WTC11 (cell line): ENCODE measurements around the gene OCSTAMP. TPM values are rescaled to one million over a fixed set of nuclear protein-coding genes. Genes with fewer than 3 reads are reported as not detected.

Experiments used
- ATAC-seq: fragments of 200-7000 bp; cut with Tn5 transposase; 2 replicates; pipeline ENCODE4 v1.10.0; 2021; ENCODE audit warnings: mild to moderate bottlenecking, moderate library complexity
- CTCF ChIA-PET: fragments of 300-600 bp; sonication (Branson Sonifier 250); formaldehyde crosslinking; loops from one replicate; lab custom pipeline; 2021; ENCODE audit warnings: antibody characterized with exemption; lab: Charles Lee
- POLR2A ChIA-PET: fragments of 350-600 bp; sonication (Branson Sonifier 250); formaldehyde crosslinking; loops from one replicate; lab custom pipeline; 2021; ENCODE audit warnings: antibody characterized with exemption; lab: Charles Lee
- DNase-seq: peaks from one replicate; pipeline ENCODE4 v3.0.0; 2021; ENCODE audit warnings: low spot score
- H3K27ac Mint-ChIP-seq: 2 replicates; pipeline ENCODE4 v1.8.0; 2021; ENCODE audit warnings: mixed read lengths
- H3K27me3 Mint-ChIP-seq: 2 replicates; pipeline ENCODE4 v1.8.0; 2021; ENCODE audit warnings: low read depth, mild to moderate bottlenecking, moderate library complexity, mixed read lengths
- H3K36me3 Mint-ChIP-seq: 2 replicates; pipeline ENCODE4 v1.8.0; 2021; ENCODE audit warnings: mixed read lengths
- H3K4me1 Mint-ChIP-seq: 2 replicates; pipeline ENCODE4 v1.8.0; 2022; ENCODE audit warnings: mixed read lengths
- H3K4me3 Mint-ChIP-seq: 2 replicates; pipeline ENCODE4 v1.8.0; 2021; ENCODE audit warnings: mild to moderate bottlenecking, moderate library complexity, mixed read lengths
- H3K9me3 Mint-ChIP-seq: 2 replicates; pipeline ENCODE4 v1.8.0; 2021; ENCODE audit warnings: mixed read lengths
- CREB1 ChIP-seq: sonication (generic); formaldehyde crosslinking; IDR thresholded peaks from 2 replicates; pipeline ENCODE4 v1.8.0; 2023; ENCODE audit warnings: mild to moderate bottlenecking, missing genetic modification reagents
- ELF4 ChIP-seq: sonication (generic); formaldehyde crosslinking; IDR thresholded peaks from 2 replicates; pipeline ENCODE4 v1.8.1; 2022; ENCODE audit warnings: low read depth, mild to moderate bottlenecking, moderate library complexity, missing genetic modification reagents
- FOXK1 ChIP-seq: sonication (generic); formaldehyde crosslinking; IDR thresholded peaks from 2 replicates; pipeline ENCODE4 v1.8.0; 2022; ENCODE audit warnings: mild to moderate bottlenecking, moderate library complexity, missing genetic modification reagents
- FOXP1 ChIP-seq: sonication (generic); formaldehyde crosslinking; IDR thresholded peaks from 2 replicates; pipeline ENCODE4 v1.8.0; 2022; ENCODE audit warnings: missing genetic modification reagents, mild to moderate bottlenecking, moderate library complexity, borderline replicate concordance
- GABPB1 ChIP-seq: sonication (generic); formaldehyde crosslinking; IDR thresholded peaks from 2 replicates; pipeline ENCODE4 v1.8.1; 2023; ENCODE audit warnings: mild to moderate bottlenecking, missing genetic modification reagents
- HMGA2 ChIP-seq: fragments of 250-450 bp; sonication (Bioruptor Pico); IDR thresholded peaks from 2 replicates; pipeline ENCODE4 v1.4.0; 2021; ENCODE audit warnings: mild to moderate bottlenecking, moderate library complexity
- MXD4 ChIP-seq: fragments of 250-450 bp; sonication (Bioruptor Pico); IDR thresholded peaks from 2 replicates; pipeline ENCODE4 v1.8.0; 2021; ENCODE audit warnings: mild to moderate bottlenecking, moderate library complexity, borderline replicate concordance
- NFYB ChIP-seq: sonication (generic); formaldehyde crosslinking; conservative IDR thresholded peaks from 2 replicates; pipeline ENCODE4 v1.8.0; 2022; ENCODE audit warnings: low read depth, missing genetic modification reagents
- NR2C2 ChIP-seq: sonication (generic); formaldehyde crosslinking; IDR thresholded peaks from 2 replicates; pipeline ENCODE4 v1.8.0; 2022; ENCODE audit warnings: mild to moderate bottlenecking, missing genetic modification reagents
- ZNF121 ChIP-seq: sonication (generic); formaldehyde crosslinking; IDR thresholded peaks from 2 replicates; pipeline ENCODE4 v1.8.0; 2023; ENCODE audit warnings: missing genetic modification reagents
- total RNA-seq: library from RNA; stranded (reverse); gene quantifications from 3 replicates; pipeline ENCODE4 v1.2.3, GENCODE V29; 2021
- TF ChIP-seq, protein P1 (sequence below): sonication (generic); formaldehyde crosslinking; IDR thresholded peaks from 2 replicates; pipeline ENCODE4 v1.8.1; 2023; ENCODE audit warnings: mild to moderate bottlenecking, missing genetic modification reagents, borderline replicate concordance
- TF ChIP-seq, protein P2 (sequence below): sonication (generic); formaldehyde crosslinking; IDR thresholded peaks from 2 replicates; pipeline ENCODE4 v1.8.1; 2023; ENCODE audit warnings: mild to moderate bottlenecking, missing genetic modification reagents, moderate library complexity
- TF ChIP-seq, protein P3 (sequence below): sonication (generic); formaldehyde crosslinking; IDR thresholded peaks from 2 replicates; pipeline ENCODE4 v1.8.0; 2022; ENCODE audit warnings: mild to moderate bottlenecking, missing genetic modification reagents
- TF ChIP-seq, protein P4 (sequence below): sonication (generic); formaldehyde crosslinking; IDR thresholded peaks from 2 replicates; pipeline ENCODE4 v1.8.1; 2023; ENCODE audit warnings: mild to moderate bottlenecking, missing genetic modification reagents
- TF ChIP-seq, protein P5 (sequence below): fragments of 250-450 bp; sonication (Bioruptor Pico); IDR thresholded peaks from 2 replicates; pipeline ENCODE4 v1.9.0; 2021; ENCODE audit warnings: moderate library complexity, mild to moderate bottlenecking, inconsistent platforms, borderline replicate concordance
- TF ChIP-seq, protein P6 (sequence below): fragments of 250-450 bp; sonication (Bioruptor Pico); IDR thresholded peaks from 2 replicates; pipeline ENCODE4 v1.9.0; 2021; ENCODE audit warnings: mild to moderate bottlenecking
- TF ChIP-seq, protein P7 (sequence below): sonication (generic); formaldehyde crosslinking; IDR thresholded peaks from 2 replicates; pipeline ENCODE4 v1.8.0; 2023; ENCODE audit warnings: mild to moderate bottlenecking, missing genetic modification reagents

The OCSTAMP gene
- total RNA-seq, 1 experiment from 2014 or later: not detected

DNA sequence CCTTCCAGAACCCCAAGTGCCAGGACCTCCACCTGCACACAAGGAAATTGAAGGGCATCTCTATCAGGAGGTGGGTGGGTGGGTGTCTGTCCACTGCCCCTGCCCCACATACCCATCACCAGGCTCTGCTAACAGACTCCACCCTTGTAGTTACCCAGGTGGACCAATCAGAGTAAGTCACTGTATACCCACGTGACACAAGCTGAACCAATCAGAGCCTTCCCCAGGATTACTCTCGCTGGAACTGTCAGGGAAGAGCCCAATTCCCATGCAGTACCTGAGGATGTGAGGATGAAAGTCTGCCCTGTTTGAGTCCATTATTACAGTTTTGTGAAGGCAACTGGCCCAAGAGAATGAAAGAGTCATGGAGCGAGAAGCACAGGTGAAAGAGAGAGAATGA is 4.2 kb downstream of the OCSTAMP start:
- ChIA-PET CTCF (interaction anchor here (1.8 kb wide), 1 partner anchor 16 kb away, joined by 4 read pairs; no protein-coding TSS in a partner anchor), POLR2A (no interaction called here)
- no peaks in the 10 kb centered on the region for H3K36me3 Mint-ChIP-seq
- no peaks in the 10 kb centered on the region for H3K27me3 Mint-ChIP-seq
- no peak overlapping the region for H3K4me3 Mint-ChIP-seq
- TF ChIP-seq, protein P1, sequence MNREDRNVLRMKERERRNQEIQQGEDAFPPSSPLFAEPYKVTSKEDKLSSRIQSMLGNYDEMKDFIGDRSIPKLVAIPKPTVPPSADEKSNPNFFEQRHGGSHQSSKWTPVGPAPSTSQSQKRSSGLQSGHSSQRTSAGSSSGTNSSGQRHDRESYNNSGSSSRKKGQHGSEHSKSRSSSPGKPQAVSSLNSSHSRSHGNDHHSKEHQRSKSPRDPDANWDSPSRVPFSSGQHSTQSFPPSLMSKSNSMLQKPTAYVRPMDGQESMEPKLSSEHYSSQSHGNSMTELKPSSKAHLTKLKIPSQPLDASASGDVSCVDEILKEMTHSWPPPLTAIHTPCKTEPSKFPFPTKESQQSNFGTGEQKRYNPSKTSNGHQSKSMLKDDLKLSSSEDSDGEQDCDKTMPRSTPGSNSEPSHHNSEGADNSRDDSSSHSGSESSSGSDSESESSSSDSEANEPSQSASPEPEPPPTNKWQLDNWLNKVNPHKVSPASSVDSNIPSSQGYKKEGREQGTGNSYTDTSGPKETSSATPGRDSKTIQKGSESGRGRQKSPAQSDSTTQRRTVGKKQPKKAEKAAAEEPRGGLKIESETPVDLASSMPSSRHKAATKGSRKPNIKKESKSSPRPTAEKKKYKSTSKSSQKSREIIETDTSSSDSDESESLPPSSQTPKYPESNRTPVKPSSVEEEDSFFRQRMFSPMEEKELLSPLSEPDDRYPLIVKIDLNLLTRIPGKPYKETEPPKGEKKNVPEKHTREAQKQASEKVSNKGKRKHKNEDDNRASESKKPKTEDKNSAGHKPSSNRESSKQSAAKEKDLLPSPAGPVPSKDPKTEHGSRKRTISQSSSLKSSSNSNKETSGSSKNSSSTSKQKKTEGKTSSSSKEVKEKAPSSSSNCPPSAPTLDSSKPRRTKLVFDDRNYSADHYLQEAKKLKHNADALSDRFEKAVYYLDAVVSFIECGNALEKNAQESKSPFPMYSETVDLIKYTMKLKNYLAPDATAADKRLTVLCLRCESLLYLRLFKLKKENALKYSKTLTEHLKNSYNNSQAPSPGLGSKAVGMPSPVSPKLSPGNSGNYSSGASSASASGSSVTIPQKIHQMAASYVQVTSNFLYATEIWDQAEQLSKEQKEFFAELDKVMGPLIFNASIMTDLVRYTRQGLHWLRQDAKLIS: no peak
- peak; percentile 65 for TF ChIP-seq NFYB
- TF ChIP-seq, protein P2, sequence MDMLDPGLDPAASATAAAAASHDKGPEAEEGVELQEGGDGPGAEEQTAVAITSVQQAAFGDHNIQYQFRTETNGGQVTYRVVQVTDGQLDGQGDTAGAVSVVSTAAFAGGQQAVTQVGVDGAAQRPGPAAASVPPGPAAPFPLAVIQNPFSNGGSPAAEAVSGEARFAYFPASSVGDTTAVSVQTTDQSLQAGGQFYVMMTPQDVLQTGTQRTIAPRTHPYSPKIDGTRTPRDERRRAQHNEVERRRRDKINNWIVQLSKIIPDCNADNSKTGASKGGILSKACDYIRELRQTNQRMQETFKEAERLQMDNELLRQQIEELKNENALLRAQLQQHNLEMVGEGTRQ: peak; percentile 75
- peak; percentile 44 for ATAC-seq
- DNase-seq: no peak
- no peak overlapping the region for H3K27ac Mint-ChIP-seq
- no peaks in the 10 kb centered on the region for H3K9me3 Mint-ChIP-seq
- H3K4me1 Mint-ChIP-seq: peaks cover 8% of the 10 kb centered on the region

DNA sequence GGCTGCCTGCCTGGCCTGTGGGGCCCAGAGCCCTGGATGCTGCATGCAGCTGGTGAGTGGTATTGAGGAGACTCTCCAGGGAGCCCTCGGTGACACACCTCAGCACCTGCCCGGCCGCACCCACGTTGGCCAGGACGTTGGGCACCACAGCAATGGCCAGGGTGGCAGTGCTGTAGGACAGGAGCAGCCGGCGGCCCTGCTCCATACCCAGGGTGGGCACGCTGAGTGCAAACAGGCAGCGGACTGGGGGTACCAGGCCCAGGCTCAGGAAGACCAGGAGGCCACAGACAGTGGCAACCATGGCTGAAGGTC is 4.7 kb downstream of the OCSTAMP start:
- no peaks in the 10 kb centered on the region for H3K9me3 Mint-ChIP-seq
- POLR2A ChIA-PET: no interaction called here
- no peak for DNase-seq
- no peak for TF ChIP-seq GABPB1 (CRISPR knock-in tag)
- TF ChIP-seq FOXP1 (CRISPR knock-in tag): no peak
- TF ChIP-seq, protein P3, sequence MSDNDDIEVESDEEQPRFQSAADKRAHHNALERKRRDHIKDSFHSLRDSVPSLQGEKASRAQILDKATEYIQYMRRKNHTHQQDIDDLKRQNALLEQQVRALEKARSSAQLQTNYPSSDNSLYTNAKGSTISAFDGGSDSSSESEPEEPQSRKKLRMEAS (CRISPR knock-in tag): no peak
- TF ChIP-seq, protein P1: no peak
- TF ChIP-seq HMGA2 (CRISPR knock-in tag): no peak
- no peak for TF ChIP-seq FOXK1 (CRISPR knock-in tag)
- no peak for TF ChIP-seq CREB1 (CRISPR knock-in tag)
- TF ChIP-seq, protein P4, sequence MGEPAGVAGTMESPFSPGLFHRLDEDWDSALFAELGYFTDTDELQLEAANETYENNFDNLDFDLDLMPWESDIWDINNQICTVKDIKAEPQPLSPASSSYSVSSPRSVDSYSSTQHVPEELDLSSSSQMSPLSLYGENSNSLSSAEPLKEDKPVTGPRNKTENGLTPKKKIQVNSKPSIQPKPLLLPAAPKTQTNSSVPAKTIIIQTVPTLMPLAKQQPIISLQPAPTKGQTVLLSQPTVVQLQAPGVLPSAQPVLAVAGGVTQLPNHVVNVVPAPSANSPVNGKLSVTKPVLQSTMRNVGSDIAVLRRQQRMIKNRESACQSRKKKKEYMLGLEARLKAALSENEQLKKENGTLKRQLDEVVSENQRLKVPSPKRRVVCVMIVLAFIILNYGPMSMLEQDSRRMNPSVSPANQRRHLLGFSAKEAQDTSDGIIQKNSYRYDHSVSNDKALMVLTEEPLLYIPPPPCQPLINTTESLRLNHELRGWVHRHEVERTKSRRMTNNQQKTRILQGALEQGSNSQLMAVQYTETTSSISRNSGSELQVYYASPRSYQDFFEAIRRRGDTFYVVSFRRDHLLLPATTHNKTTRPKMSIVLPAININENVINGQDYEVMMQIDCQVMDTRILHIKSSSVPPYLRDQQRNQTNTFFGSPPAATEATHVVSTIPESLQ (CRISPR knock-in tag): no peak
- TF ChIP-seq, protein P5, sequence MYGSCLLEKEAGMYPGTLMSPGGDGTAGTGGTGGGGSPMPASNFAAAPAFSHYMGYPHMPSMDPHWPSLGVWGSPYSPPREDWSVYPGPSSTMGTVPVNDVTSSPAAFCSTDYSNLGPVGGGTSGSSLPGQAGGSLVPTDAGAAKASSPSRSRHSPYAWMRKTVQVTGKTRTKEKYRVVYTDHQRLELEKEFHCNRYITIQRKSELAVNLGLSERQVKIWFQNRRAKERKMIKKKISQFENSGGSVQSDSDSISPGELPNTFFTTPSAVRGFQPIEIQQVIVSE (CRISPR knock-in tag): no peak
- no peak for TF ChIP-seq ZNF121
- TF ChIP-seq, protein P6, sequence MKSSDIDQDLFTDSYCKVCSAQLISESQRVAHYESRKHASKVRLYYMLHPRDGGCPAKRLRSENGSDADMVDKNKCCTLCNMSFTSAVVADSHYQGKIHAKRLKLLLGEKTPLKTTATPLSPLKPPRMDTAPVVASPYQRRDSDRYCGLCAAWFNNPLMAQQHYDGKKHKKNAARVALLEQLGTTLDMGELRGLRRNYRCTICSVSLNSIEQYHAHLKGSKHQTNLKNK (CRISPR knock-in tag): no peak
- TF ChIP-seq NR2C2 (CRISPR knock-in tag): no peak
- no peak for TF ChIP-seq MXD4 (CRISPR knock-in tag)
- TF ChIP-seq, protein P7, sequence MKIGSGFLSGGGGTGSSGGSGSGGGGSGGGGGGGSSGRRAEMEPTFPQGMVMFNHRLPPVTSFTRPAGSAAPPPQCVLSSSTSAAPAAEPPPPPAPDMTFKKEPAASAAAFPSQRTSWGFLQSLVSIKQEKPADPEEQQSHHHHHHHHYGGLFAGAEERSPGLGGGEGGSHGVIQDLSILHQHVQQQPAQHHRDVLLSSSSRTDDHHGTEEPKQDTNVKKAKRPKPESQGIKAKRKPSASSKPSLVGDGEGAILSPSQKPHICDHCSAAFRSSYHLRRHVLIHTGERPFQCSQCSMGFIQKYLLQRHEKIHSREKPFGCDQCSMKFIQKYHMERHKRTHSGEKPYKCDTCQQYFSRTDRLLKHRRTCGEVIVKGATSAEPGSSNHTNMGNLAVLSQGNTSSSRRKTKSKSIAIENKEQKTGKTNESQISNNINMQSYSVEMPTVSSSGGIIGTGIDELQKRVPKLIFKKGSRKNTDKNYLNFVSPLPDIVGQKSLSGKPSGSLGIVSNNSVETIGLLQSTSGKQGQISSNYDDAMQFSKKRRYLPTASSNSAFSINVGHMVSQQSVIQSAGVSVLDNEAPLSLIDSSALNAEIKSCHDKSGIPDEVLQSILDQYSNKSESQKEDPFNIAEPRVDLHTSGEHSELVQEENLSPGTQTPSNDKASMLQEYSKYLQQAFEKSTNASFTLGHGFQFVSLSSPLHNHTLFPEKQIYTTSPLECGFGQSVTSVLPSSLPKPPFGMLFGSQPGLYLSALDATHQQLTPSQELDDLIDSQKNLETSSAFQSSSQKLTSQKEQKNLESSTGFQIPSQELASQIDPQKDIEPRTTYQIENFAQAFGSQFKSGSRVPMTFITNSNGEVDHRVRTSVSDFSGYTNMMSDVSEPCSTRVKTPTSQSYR (CRISPR knock-in tag): no peak
- TF ChIP-seq ELF4 (CRISPR knock-in tag): no peak
- TF ChIP-seq, all 79 proteins: peak for 0
- H3K36me3 Mint-ChIP-seq: no peaks in the 10 kb centered on the region
- no peaks in the 10 kb centered on the region for H3K27me3 Mint-ChIP-seq
- no peak for ATAC-seq
- H3K4me1 Mint-ChIP-seq: peaks cover 4% of the 10 kb centered on the region
- H3K4me3 Mint-ChIP-seq: no peak overlapping the region
- no peak overlapping the region for H3K27ac Mint-ChIP-seq
- CTCF ChIA-PET: interaction anchor here (1.7 to 1.8 kb wide), 2 partner anchors 17 kb away, joined by 4 read pairs; no protein-coding TSS in a partner anchor
